Measurements from ENCODE around the gene GDI2.

DNA sequence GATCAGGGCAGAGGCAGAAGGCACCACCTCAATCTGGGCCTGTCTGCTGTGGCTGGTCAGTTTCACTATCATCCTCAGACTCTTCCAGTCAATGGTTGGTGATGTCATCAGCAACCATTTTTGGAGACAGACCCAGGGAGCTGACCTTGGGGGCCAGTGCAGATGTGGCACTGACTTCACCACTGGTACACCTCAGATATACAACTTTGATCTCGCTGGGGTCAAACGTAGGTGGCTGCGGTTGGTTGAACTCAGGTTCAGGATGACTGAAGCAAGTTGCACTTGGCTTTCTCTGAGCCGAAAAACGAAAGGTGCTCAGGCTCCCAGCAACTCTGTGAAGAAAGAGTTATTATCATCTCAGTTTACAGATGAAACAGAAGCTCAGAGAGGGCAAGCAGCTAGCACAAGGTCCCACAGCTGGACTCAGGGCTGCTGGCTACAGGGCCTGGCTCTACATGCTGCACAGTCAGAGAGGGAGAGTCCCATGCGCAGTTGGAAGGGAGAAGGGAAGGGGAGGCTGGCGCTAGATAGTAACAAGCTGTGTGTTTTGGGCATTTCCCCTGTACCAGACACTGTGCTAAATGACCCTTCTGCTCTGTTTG is 49.2 kb upstream of the GDI2 start:
- TF ChIP-seq, protein P1, sequence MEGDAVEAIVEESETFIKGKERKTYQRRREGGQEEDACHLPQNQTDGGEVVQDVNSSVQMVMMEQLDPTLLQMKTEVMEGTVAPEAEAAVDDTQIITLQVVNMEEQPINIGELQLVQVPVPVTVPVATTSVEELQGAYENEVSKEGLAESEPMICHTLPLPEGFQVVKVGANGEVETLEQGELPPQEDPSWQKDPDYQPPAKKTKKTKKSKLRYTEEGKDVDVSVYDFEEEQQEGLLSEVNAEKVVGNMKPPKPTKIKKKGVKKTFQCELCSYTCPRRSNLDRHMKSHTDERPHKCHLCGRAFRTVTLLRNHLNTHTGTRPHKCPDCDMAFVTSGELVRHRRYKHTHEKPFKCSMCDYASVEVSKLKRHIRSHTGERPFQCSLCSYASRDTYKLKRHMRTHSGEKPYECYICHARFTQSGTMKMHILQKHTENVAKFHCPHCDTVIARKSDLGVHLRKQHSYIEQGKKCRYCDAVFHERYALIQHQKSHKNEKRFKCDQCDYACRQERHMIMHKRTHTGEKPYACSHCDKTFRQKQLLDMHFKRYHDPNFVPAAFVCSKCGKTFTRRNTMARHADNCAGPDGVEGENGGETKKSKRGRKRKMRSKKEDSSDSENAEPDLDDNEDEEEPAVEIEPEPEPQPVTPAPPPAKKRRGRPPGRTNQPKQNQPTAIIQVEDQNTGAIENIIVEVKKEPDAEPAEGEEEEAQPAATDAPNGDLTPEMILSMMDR (IDR thresholded peaks at IDR 0.05) = no peak
- TF ChIP-seq POLR2A (IDR thresholded peaks at IDR 0.05) = no peak

Data from upper lobe of left lung (tissue), 4 donors.